ENCODE results near the gene LIX1L.

LIX1L gene

DNA sequence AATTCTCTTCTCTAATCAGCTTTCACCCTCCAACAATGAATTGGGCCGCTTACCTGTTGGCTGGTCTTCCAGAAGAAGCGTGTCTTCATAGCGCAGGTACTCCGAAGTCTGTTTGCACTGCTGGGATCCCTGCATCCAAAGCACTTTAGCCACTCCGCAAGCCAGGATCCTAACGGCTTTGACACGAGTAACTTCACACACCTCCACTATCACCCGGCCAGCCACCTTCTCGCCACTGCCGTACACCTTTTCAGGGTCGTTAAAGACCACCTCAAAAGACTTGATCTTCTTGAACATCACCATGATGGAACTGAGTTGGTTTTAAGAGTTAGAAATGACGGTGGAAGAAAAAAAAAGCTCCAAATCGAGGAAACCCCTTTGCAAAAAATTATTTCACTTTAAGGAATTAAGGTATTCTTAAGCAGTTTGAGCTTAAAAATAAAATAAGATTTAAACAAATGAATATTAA lies 38.2 kb upstream of the LIX1L start:
- DNase-seq = no peak
- Histone ChIP-seq H3K36me3 (ENCODE audit: control insufficient read depth in 4 of 4, insufficient read depth in 4 of 4, low read length in 3 of 4) (peaks cover 8 to 38% (median 25%) of the 10 kb centered on the region in 4 experiments), H3K9me3 (ENCODE audit: control extremely low read depth in 1 of 5, control insufficient read depth in 4 of 5, insufficient read depth in 2 of 5, low read depth in 1 of 5, low read length in 4 of 5) (no peaks in the 10 kb centered on the region), H3K27ac (ENCODE audit: insufficient read depth in 1 of 2, low read depth in 1 of 2, low read length in 2 of 2, poor library complexity in 1 of 2, severe bottlenecking in 2 of 2) (peak overlapping the region; percentile 64 to 93), H3K4me1 (ENCODE audit: control extremely low read depth in 1 of 4, control insufficient read depth in 4 of 4, insufficient read depth in 4 of 4, low read length in 3 of 4) (peaks cover 36 to 67% (median 53%) of the 10 kb centered on the region in 4 experiments), H3K27me3 (replicated peaks in 2 of 5; ENCODE audit: control insufficient read depth in 4 of 5, insufficient read depth in 5 of 5, low read length in 4 of 5) (no peaks in the 10 kb centered on the region), H3K4me3 (ENCODE audit: control insufficient read depth in 1 of 7, extremely low read depth in 1 of 7, insufficient read depth in 4 of 7, low read depth in 2 of 7, low read length in 6 of 7) (peak overlapping the region; percentile 67 to 100 (median 95))
- POLR2A ChIA-PET = interaction anchor here (0.6 to 1.5 kb wide), 2 partner anchors 17 to 39 kb away, joined by 3 to 4 read pairs; no protein-coding TSS in a partner anchor
- 0% methylated on average over 5 of the region's 13 CpGs for WGBS (ENCODE audit: insufficient coverage)
- CTCF ChIA-PET = interaction anchor here (0.6 to 11.9 kb wide), 7 partner anchors 10 to 149 kb away, joined by 3 to 126 read pairs (median 4); partner anchors contain the start of gene PEX11B

DNA sequence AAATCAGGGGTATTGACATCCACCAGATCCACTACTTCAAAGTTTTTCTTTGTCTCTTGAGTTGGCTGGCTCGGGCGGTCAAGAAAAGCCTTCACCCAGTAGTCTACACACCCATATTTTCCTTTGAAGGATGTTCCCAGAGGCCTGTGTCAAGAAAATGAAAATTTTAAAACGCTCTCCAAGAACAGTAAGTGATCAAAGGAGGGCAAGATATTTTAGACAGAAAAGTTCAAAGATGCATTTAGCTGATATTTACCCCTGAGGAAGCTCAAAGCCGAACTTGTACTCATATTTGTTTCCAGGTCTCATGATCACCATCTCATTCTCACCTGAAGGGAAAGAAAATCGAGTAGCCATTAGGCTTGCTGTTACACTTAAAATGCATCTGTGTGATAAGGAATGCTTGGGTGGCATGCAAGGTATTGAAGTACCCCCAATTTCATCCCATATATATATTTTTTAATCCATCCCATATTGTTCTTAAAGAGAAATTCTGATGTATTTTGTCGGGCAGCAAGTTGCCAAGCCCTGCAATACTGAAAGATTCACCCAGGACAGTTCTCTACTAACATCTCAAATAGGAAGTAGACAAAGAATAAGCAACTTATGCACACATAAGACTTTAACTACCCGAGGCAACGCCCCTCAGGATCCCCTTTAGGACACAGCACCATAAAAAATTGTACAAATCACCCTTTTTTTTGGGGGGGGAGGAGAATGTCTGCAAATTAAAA lies 37.5 kb upstream of the LIX1L start:
- no peak for DNase-seq
- no peaks in the 10 kb centered on the region for H3K27me3 ChIP-seq (replicated peaks in 2 of 5; ENCODE audit: control insufficient read depth in 4 of 5, insufficient read depth in 5 of 5, low read length in 4 of 5)
- WGBS (ENCODE audit: insufficient coverage) = 0% methylated on average over 2 of the region's 8 CpGs
- peaks cover 36 to 67% (median 53%) of the 10 kb centered on the region in 4 experiments for H3K4me1 ChIP-seq (ENCODE audit: control extremely low read depth in 1 of 4, control insufficient read depth in 4 of 4, insufficient read depth in 4 of 4, low read length in 3 of 4)
- ChIA-PET POLR2A (no interaction called here), CTCF (interaction anchor here (1.6 to 11.9 kb wide), 4 partner anchors 12 to 148 kb away, joined by 4 to 126 read pairs (median 20); no protein-coding TSS in a partner anchor)
- no peaks in the 10 kb centered on the region for H3K9me3 ChIP-seq (ENCODE audit: control extremely low read depth in 1 of 5, control insufficient read depth in 4 of 5, insufficient read depth in 2 of 5, low read depth in 1 of 5, low read length in 4 of 5)
- H3K4me3 ChIP-seq (ENCODE audit: control insufficient read depth in 1 of 7, extremely low read depth in 1 of 7, insufficient read depth in 4 of 7, low read depth in 2 of 7, low read length in 6 of 7) = peak overlapping the region; percentile 67 to 100 (median 95)
- peak overlapping the region; percentile 64 to 93 for H3K27ac ChIP-seq (ENCODE audit: insufficient read depth in 1 of 2, low read depth in 1 of 2, low read length in 2 of 2, poor library complexity in 1 of 2, severe bottlenecking in 2 of 2)
- H3K36me3 ChIP-seq (ENCODE audit: control insufficient read depth in 4 of 4, insufficient read depth in 4 of 4, low read length in 3 of 4) = peaks cover 8 to 38% (median 25%) of the 10 kb centered on the region in 4 experiments

DNA sequence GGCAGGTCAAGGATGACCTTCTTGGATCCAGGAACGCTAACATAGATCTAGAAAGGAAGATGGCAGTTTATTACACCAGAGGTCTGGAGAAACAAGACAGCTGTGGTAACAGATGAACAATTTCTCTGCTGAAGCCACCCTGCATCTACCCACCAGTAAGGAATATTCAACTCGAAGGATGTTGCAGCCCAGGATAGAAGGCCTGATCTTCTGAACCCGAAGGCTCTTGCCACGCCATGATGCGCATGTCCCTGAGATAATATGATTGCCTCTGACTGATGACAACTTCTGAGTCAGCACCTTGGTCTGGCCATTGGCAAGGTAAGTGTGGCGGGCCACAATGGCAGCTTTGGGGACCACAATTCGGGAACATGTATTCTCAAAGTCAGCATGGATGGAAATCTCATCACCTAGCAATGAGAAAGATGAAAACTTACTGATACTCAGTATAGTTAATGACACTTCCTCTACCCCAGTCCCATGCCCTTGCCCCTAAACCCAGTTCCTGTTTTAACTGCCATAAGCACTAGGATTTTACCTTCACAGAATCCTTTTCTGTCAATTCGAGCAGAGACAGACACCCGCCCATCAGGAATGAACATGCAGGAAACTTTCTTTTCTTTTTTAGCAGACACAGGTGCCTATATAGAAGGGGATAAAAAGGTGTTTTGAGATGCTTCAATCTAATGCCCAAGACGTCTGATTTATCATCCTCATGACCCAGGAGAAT lies 36.7 kb upstream of the LIX1L start:
- H3K27ac ChIP-seq (ENCODE audit: insufficient read depth in 1 of 2, low read depth in 1 of 2, low read length in 2 of 2, poor library complexity in 1 of 2, severe bottlenecking in 2 of 2) = peak overlapping the region; percentile 64 to 93
- peak overlapping the region; percentile 53 to 100 (median 95) for H3K4me3 ChIP-seq (ENCODE audit: control insufficient read depth in 1 of 7, extremely low read depth in 1 of 7, insufficient read depth in 4 of 7, low read depth in 2 of 7, low read length in 6 of 7)
- WGBS (ENCODE audit: insufficient coverage) = 5% methylated on average over 5 of the region's 10 CpGs
- H3K9me3 ChIP-seq (ENCODE audit: control extremely low read depth in 1 of 5, control insufficient read depth in 4 of 5, insufficient read depth in 2 of 5, low read depth in 1 of 5, low read length in 4 of 5) = no peaks in the 10 kb centered on the region
- H3K36me3 ChIP-seq (ENCODE audit: control insufficient read depth in 4 of 4, insufficient read depth in 4 of 4, low read length in 3 of 4) = peaks cover 8 to 38% (median 25%) of the 10 kb centered on the region in 4 experiments
- ChIA-PET POLR2A (no interaction called here), CTCF (interaction anchor here (1.2 to 11.9 kb wide), 3 partner anchors 10 to 16 kb away, joined by 4 to 126 read pairs (median 17); no protein-coding TSS in a partner anchor)
- H3K27me3 ChIP-seq (replicated peaks in 2 of 5; ENCODE audit: control insufficient read depth in 4 of 5, insufficient read depth in 5 of 5, low read length in 4 of 5) = no peaks in the 10 kb centered on the region
- H3K4me1 ChIP-seq (ENCODE audit: control extremely low read depth in 1 of 4, control insufficient read depth in 4 of 4, insufficient read depth in 4 of 4, low read length in 3 of 4) = peaks cover 36 to 60% (median 48%) of the 10 kb centered on the region in 4 experiments
- no peak for DNase-seq

DNA sequence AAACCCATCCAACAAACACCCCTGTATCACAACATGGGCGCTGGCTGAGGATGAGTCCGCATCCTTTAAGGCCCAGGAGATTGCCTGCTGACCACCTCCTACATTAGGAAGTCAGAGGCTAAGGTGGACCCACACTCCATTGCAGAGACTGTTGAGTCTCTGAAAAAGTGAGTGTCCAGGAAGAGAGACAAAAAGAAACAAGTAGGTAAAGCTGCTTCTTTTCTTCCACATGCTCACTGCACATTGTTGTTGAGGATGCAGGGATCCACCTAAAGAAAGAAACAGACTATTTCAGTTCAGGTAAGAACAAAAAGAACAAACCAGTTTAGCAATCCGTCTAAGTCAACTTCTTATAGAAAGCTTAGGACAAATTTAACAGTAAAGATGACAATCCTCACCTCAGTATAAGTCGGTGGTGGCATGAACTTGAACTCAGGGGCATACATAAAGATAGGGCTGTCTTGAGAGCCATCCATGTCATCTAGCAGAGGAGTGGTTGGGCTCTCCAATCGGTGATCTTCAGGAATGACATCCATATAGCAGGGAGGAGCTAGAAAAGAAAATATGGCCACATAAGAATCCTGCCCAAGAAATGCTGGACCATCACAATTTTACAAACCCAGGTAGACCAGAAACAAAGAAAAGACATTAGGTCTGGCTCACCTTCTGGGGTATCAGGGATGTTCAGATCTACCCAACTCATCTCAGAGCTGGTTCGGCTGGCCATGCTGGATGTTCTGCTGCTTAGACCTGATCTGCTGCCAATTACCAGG lies 36.0 kb upstream of the LIX1L start:
- H3K4me3 ChIP-seq (ENCODE audit: control insufficient read depth in 1 of 7, extremely low read depth in 1 of 7, insufficient read depth in 4 of 7, low read depth in 2 of 7, low read length in 6 of 7) = peak overlapping the region; percentile 53 to 100 (median 95)
- H3K27ac ChIP-seq (ENCODE audit: insufficient read depth in 1 of 2, low read depth in 1 of 2, low read length in 2 of 2, poor library complexity in 1 of 2, severe bottlenecking in 2 of 2) = peak overlapping the region; percentile 47 to 93
- peaks cover 33 to 53% (median 44%) of the 10 kb centered on the region in 4 experiments for H3K4me1 ChIP-seq (ENCODE audit: control extremely low read depth in 1 of 4, control insufficient read depth in 4 of 4, insufficient read depth in 4 of 4, low read length in 3 of 4)
- no peaks in the 10 kb centered on the region for H3K27me3 ChIP-seq (replicated peaks in 2 of 5; ENCODE audit: control insufficient read depth in 4 of 5, insufficient read depth in 5 of 5, low read length in 4 of 5)
- H3K36me3 ChIP-seq (ENCODE audit: control insufficient read depth in 4 of 4, insufficient read depth in 4 of 4, low read length in 3 of 4) = peaks cover 8 to 38% (median 25%) of the 10 kb centered on the region in 4 experiments
- DNase-seq = no peak
- WGBS (ENCODE audit: insufficient coverage) = 20% methylated on average over 2 of the region's 6 CpGs
- CTCF ChIA-PET = interaction anchor here (1.2 to 11.9 kb wide), 4 partner anchors 9 to 16 kb away, joined by 4 to 126 read pairs (median 10); no protein-coding TSS in a partner anchor
- H3K9me3 ChIP-seq (ENCODE audit: control extremely low read depth in 1 of 5, control insufficient read depth in 4 of 5, insufficient read depth in 2 of 5, low read depth in 1 of 5, low read length in 4 of 5) = no peaks in the 10 kb centered on the region
- POLR2A ChIA-PET = interaction anchor here (1.0 kb wide), 1 partner anchor 9 kb away, joined by 3 read pairs; no protein-coding TSS in a partner anchor

DNA sequence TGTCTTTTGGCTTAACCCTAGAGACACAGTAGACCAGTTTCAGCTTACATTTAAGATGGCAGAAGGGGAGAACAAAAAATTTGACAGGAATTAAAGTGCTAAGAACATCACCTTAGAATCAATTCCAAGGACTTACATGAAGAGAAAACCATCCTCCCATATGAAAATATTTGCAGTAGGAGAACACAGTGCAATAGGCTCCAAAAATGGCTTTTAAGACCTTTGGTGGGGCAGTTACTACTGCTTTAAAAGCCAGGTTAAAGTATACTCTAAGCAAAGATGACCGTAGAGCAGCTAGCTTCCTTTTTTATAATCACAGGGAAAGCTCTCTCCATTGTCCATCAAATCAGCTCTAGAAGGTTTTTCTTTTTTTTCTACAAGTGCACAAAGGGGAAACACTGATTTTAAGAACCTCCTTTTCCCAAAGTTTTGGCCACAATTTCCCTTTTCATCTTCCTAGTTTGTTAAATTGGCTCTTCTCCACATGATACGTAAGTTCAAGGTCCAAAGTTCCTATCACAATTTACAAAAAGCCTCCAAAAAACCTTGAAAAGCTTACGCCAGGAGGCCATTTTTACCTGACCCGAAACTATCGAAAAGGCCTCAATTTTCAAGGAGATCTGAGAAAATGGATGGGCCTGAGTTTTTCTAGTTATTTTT lies 35.3 kb upstream of the LIX1L start:
- H3K4me1 ChIP-seq (ENCODE audit: control extremely low read depth in 1 of 4, control insufficient read depth in 4 of 4, insufficient read depth in 4 of 4, low read length in 3 of 4) = peaks cover 31 to 46% (median 40%) of the 10 kb centered on the region in 4 experiments
- 64% methylated on average over 4 of the region's 5 CpGs for WGBS (ENCODE audit: insufficient coverage)
- H3K27me3 ChIP-seq (replicated peaks in 2 of 5; ENCODE audit: control insufficient read depth in 4 of 5, insufficient read depth in 5 of 5, low read length in 4 of 5) = no peaks in the 10 kb centered on the region
- ChIA-PET CTCF (interaction anchor here (0.6 to 11.9 kb wide), 5 partner anchors 9 to 89 kb away, joined by 3 to 126 read pairs (median 5); no protein-coding TSS in a partner anchor), POLR2A (interaction anchor here (1.0 kb wide), 1 partner anchor 9 kb away, joined by 3 read pairs; no protein-coding TSS in a partner anchor)
- no peak for DNase-seq
- peaks cover 8 to 38% (median 25%) of the 10 kb centered on the region in 4 experiments for H3K36me3 ChIP-seq (ENCODE audit: control insufficient read depth in 4 of 4, insufficient read depth in 4 of 4, low read length in 3 of 4)
- peak overlapping the region in 6 of 7 experiments; percentile 88 to 100 (median 97) for H3K4me3 ChIP-seq (ENCODE audit: control insufficient read depth in 1 of 7, extremely low read depth in 1 of 7, insufficient read depth in 4 of 7, low read depth in 2 of 7, low read length in 6 of 7)
- H3K27ac ChIP-seq (ENCODE audit: insufficient read depth in 1 of 2, low read depth in 1 of 2, low read length in 2 of 2, poor library complexity in 1 of 2, severe bottlenecking in 2 of 2) = peak overlapping the region; percentile 47 to 93
- H3K9me3 ChIP-seq (ENCODE audit: control extremely low read depth in 1 of 5, control insufficient read depth in 4 of 5, insufficient read depth in 2 of 5, low read depth in 1 of 5, low read length in 4 of 5) = no peaks in the 10 kb centered on the region

DNA sequence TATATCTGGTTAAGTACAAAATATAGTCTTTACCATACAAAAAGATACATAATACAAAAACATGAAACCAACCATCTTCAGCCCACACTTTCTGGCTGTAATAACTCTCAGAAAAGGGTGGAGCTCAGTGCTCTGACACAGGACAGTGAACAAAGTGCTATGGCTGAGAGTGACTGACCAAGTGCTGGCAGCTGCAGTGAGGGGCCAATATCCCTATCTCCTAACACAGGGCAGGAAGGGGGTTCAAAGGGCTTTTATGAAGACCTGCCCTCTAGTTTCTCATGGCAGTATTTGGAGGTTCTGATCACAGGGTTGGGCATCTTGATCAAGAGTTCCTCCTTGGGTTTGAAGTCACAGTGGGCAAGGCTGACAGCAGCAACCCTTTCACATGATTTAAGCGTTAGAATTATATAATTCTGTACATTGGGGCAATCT lies 34.7 kb upstream of the LIX1L start:
- peaks cover 8 to 38% (median 25%) of the 10 kb centered on the region in 4 experiments for H3K36me3 ChIP-seq (ENCODE audit: control insufficient read depth in 4 of 4, insufficient read depth in 4 of 4, low read length in 3 of 4)
- WGBS (ENCODE audit: insufficient coverage) = no CpG with 5 or more reads among the region's 1 CpG
- no peaks in the 10 kb centered on the region for H3K27me3 ChIP-seq (replicated peaks in 2 of 5; ENCODE audit: control insufficient read depth in 4 of 5, insufficient read depth in 5 of 5, low read length in 4 of 5)
- peak overlapping the region in 1 of 2 experiments; percentile 93 for H3K27ac ChIP-seq (ENCODE audit: insufficient read depth in 1 of 2, low read depth in 1 of 2, low read length in 2 of 2, poor library complexity in 1 of 2, severe bottlenecking in 2 of 2)
- ChIA-PET CTCF (interaction anchor here (0.6 to 11.9 kb wide), 5 partner anchors 10 to 88 kb away, joined by 3 to 126 read pairs (median 5); no protein-coding TSS in a partner anchor), POLR2A (interaction anchor here (1.0 kb wide), 1 partner anchor 8 kb away, joined by 3 read pairs; no protein-coding TSS in a partner anchor)
- peak overlapping the region in 5 of 7 experiments; percentile 88 to 99 (median 95) for H3K4me3 ChIP-seq (ENCODE audit: control insufficient read depth in 1 of 7, extremely low read depth in 1 of 7, insufficient read depth in 4 of 7, low read depth in 2 of 7, low read length in 6 of 7)
- H3K9me3 ChIP-seq (ENCODE audit: control extremely low read depth in 1 of 5, control insufficient read depth in 4 of 5, insufficient read depth in 2 of 5, low read depth in 1 of 5, low read length in 4 of 5) = no peaks in the 10 kb centered on the region
- no peak for DNase-seq
- H3K4me1 ChIP-seq (ENCODE audit: control extremely low read depth in 1 of 4, control insufficient read depth in 4 of 4, insufficient read depth in 4 of 4, low read length in 3 of 4) = peaks cover 28 to 40% (median 35%) of the 10 kb centered on the region in 4 experiments

Measured in common myeloid progenitor, CD34-positive (primary cell).